Stimulated activated naive CD4-positive, alpha-beta T cell treated with Interleukin-2 at 50 U/mL for 16 hours (primary cell): Measurements from ENCODE around the gene MITD1.
A peak's percentile ranks its signal among the peaks of the same experiment; 100 is the strongest.
"Not testable (repeated sequence)": the region's sequence is repeated elsewhere in the genome, so short reads cannot be mapped to it uniquely, and the experiment has no call there.

Experiments
- DNase-seq: peaks from one replicate; lab custom pipeline; 2025; lab: John Stamatoyannopoulos, UW

Gene MITD1

GRCh38 chr2:99154643-99155536 is 26.0 kb downstream of the MITD1 start, which contains the start of the genes LIPT1 and TSGA10:
Gene LIPT1 (plus strand): TSS chr2:99154967. CDS start chr2:99161958, 6,991 bp downstream.
Gene TSGA10 (minus strand): TSS chr2:99154942. CDS start chr2:99109439, 45,503 bp downstream.
- DNase-seq = peak; percentile 92

GRCh38 chr2:99153921-99154604 is 26.8 kb downstream of the MITD1 start:
- no peak for DNase-seq

GRCh38 chr2:99152199-99152895 is 28.5 kb downstream of the MITD1 start:
- DNase-seq = no peak

GRCh38 chr2:99150706-99151105 is 30.2 kb downstream of the MITD1 start:
- no peak for DNase-seq

GRCh38 chr2:99141110-99142108 is 39.4 kb downstream of the MITD1 start, which contains the start of gene C2orf15:
Gene C2orf15 (plus strand): TSS chr2:99141707. CDS start chr2:99150559, 8,852 bp downstream.
- peak; percentile 97 for DNase-seq

GRCh38 chr2:99140860-99141109 is 40.1 kb downstream of the MITD1 start:
- DNase-seq = no peak

- DNase-seq = no peak
These were observed 40.6 kb downstream of the MITD1 start for GRCh38 chr2:99140056-99140859.

GRCh38 chr2:99139003-99139402 is 41.9 kb downstream of the MITD1 start:
- no peak for DNase-seq

GRCh38 chr2:99135044-99135556 is 45.8 kb downstream of the MITD1 start:
- DNase-seq = not testable (repeated sequence)

GRCh38 chr2:99127981-99128380 is 52.9 kb downstream of the MITD1 start:
- DNase-seq = no peak
